Suprapubic skin (tissue), 3 donors: ENCODE results near the gene C11orf24.

ENCODE experiments used
- POLR2A ChIP-seq, 2 donors: fragments of 450-650 bp; IDR thresholded peaks; one replicate each; pipeline ENCODE4 v1.6.1; 2017; ENCODE audit warnings: antibody characterized with exemption in 2 of 2, mild to moderate bottlenecking in 2 of 2, moderate library complexity in 2 of 2
- TF ChIP-seq, protein P1 (sequence below), 2 donors: fragments of 200-600 bp in 1 of 2; fragments of 450-650 bp in 1 of 2; sonication (generic) in 1 of 2; IDR thresholded peaks; one replicate each; pipeline ENCODE4 v1.5.1; 2016 to 2019; ENCODE audit warnings: antibody characterized with exemption in 2 of 2, mild to moderate bottlenecking in 1 of 2, moderate library complexity in 1 of 2

DNA sequence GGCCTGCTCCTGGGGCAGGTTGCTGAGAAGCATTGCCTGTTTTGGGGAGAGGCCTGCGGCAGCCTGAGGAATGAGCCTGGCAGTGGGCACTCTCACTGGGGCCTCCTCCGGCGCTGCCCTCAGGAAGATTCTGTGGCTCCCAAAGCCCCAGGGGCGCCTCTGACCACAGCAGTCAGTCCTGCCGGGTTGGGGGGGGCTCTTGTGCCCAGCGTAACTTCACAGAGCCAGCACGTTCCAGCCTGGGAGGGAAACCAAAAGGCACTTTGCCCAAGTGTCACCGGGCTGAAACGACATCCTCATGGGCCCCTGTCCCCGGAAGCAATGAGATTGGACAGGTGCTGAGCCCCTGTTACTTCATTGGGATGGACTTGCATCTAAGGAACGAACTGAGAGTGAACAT is 36.3 kb upstream of the C11orf24 start:
- TF ChIP-seq, protein P1, sequence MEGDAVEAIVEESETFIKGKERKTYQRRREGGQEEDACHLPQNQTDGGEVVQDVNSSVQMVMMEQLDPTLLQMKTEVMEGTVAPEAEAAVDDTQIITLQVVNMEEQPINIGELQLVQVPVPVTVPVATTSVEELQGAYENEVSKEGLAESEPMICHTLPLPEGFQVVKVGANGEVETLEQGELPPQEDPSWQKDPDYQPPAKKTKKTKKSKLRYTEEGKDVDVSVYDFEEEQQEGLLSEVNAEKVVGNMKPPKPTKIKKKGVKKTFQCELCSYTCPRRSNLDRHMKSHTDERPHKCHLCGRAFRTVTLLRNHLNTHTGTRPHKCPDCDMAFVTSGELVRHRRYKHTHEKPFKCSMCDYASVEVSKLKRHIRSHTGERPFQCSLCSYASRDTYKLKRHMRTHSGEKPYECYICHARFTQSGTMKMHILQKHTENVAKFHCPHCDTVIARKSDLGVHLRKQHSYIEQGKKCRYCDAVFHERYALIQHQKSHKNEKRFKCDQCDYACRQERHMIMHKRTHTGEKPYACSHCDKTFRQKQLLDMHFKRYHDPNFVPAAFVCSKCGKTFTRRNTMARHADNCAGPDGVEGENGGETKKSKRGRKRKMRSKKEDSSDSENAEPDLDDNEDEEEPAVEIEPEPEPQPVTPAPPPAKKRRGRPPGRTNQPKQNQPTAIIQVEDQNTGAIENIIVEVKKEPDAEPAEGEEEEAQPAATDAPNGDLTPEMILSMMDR (IDR thresholded peaks at IDR 0.05) = no peak
- TF ChIP-seq POLR2A (IDR thresholded peaks at IDR 0.05) = no peak
